ENCODE results near the gene OTUB1. TPM values are rescaled to one million over a fixed set of nuclear protein-coding genes. Genes with fewer than 3 reads are reported as not detected.
A peak's percentile ranks its signal among the peaks of the same experiment; 100 is the strongest.

The OTUB1 gene
- total and polyA plus RNA-seq, 9 of the 15 experiments (the other 6 are each of a cell fraction or from before 2014, with no cell fraction given): 29.5 to 134 (median 66.1) TPM

DNA sequence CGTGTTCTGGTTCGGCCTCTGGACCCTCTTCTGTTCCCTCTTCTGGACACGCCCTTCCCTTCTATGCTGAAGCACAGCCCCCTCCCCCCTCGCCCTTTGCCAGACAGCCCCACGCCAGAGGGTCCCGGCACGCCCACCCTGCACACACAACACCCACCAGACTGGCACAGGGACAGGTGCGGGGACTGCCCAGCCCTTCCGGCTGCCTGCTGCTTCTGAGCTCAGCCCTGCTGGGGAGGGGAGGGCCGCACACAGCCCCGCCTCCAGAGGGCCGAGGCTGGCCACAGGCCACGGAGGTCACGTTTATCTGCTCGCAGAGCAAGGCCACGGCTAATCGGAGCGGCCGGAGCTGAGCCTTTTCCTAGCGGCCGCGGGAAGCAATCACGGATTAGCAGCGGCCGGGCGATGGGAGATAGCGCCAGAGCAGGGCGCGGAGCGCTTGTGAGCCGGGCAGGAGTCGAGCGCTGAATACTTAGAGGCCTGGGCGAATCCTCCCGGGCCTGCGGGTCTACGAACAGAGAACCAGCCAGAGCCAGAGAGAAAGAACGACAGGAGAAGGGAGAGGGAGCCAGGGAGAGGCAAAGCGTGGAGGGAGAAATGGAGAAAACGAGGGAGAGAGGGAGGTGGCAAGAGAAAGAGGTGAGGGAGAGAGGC is 21.5 kb downstream of the OTUB1 start (continued):
- TF ChIP-seq, protein P1, sequence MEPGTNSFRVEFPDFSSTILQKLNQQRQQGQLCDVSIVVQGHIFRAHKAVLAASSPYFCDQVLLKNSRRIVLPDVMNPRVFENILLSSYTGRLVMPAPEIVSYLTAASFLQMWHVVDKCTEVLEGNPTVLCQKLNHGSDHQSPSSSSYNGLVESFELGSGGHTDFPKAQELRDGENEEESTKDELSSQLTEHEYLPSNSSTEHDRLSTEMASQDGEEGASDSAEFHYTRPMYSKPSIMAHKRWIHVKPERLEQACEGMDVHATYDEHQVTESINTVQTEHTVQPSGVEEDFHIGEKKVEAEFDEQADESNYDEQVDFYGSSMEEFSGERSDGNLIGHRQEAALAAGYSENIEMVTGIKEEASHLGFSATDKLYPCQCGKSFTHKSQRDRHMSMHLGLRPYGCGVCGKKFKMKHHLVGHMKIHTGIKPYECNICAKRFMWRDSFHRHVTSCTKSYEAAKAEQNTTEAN (CRISPR knock-in tag; IDR thresholded peaks at IDR 0.05): no peak
- TF ChIP-seq E2F3 (CRISPR knock-in tag; IDR thresholded peaks at IDR 0.05): no peak
- TF ChIP-seq, protein P2, sequence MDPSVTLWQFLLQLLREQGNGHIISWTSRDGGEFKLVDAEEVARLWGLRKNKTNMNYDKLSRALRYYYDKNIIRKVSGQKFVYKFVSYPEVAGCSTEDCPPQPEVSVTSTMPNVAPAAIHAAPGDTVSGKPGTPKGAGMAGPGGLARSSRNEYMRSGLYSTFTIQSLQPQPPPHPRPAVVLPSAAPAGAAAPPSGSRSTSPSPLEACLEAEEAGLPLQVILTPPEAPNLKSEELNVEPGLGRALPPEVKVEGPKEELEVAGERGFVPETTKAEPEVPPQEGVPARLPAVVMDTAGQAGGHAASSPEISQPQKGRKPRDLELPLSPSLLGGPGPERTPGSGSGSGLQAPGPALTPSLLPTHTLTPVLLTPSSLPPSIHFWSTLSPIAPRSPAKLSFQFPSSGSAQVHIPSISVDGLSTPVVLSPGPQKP (CRISPR knock-in tag; IDR thresholded peaks at IDR 0.05): no peak
- TF ChIP-seq, protein P3, sequence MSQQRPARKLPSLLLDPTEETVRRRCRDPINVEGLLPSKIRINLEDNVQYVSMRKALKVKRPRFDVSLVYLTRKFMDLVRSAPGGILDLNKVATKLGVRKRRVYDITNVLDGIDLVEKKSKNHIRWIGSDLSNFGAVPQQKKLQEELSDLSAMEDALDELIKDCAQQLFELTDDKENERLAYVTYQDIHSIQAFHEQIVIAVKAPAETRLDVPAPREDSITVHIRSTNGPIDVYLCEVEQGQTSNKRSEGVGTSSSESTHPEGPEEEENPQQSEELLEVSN (IDR thresholded peaks at IDR 0.05; ENCODE audit: borderline replicate concordance in 1 of 2, extremely low read depth in 1 of 2, insufficient read depth in 1 of 2, insufficient read length in 1 of 2, low read depth in 1 of 2, low read length in 1 of 2, poor library complexity in 1 of 2, severe bottlenecking in 1 of 2): no peak
- TF ChIP-seq XRCC3 (IDR thresholded peaks at IDR 0.05): no peak
- TF ChIP-seq MYNN (IDR thresholded peaks at IDR 0.05): peak; percentile 74
- TF ChIP-seq MYNN (CRISPR knock-in tag; IDR thresholded peaks at IDR 0.05): no peak
- no peak for TF ChIP-seq TAF7 (tag; IDR thresholded peaks at IDR 0.05)
- no peak for TF ChIP-seq NEUROD1 (IDR thresholded peaks at IDR 0.05; ENCODE audit: borderline replicate concordance, low read depth, low read length, partially characterized antibody)
- TF ChIP-seq, protein P4, sequence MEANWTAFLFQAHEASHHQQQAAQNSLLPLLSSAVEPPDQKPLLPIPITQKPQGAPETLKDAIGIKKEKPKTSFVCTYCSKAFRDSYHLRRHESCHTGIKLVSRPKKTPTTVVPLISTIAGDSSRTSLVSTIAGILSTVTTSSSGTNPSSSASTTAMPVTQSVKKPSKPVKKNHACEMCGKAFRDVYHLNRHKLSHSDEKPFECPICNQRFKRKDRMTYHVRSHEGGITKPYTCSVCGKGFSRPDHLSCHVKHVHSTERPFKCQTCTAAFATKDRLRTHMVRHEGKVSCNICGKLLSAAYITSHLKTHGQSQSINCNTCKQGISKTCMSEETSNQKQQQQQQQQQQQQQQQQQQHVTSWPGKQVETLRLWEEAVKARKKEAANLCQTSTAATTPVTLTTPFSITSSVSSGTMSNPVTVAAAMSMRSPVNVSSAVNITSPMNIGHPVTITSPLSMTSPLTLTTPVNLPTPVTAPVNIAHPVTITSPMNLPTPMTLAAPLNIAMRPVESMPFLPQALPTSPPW (CRISPR knock-in tag; IDR thresholded peaks at IDR 0.05): peak; percentile 81
- TF ChIP-seq ZFP36 (IDR thresholded peaks at IDR 0.05; ENCODE audit: low read depth, low read length, partially characterized antibody): peak; percentile 40
- no peak for TF ChIP-seq HMG20A (CRISPR knock-in tag; conservative IDR thresholded peaks at IDR 0.05)
- TF ChIP-seq, protein P5, sequence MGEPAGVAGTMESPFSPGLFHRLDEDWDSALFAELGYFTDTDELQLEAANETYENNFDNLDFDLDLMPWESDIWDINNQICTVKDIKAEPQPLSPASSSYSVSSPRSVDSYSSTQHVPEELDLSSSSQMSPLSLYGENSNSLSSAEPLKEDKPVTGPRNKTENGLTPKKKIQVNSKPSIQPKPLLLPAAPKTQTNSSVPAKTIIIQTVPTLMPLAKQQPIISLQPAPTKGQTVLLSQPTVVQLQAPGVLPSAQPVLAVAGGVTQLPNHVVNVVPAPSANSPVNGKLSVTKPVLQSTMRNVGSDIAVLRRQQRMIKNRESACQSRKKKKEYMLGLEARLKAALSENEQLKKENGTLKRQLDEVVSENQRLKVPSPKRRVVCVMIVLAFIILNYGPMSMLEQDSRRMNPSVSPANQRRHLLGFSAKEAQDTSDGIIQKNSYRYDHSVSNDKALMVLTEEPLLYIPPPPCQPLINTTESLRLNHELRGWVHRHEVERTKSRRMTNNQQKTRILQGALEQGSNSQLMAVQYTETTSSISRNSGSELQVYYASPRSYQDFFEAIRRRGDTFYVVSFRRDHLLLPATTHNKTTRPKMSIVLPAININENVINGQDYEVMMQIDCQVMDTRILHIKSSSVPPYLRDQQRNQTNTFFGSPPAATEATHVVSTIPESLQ (CRISPR knock-in tag; IDR thresholded peaks at IDR 0.05): no peak
- TF ChIP-seq ZNF274 (IDR thresholded peaks at IDR 0.05; ENCODE audit: borderline replicate concordance, low read depth, low read length): peak; percentile 56; the same call in 1 of the 2 replicates
- TF ChIP-seq ZNF134 (CRISPR knock-in tag; conservative IDR thresholded peaks at IDR 0.05): no peak
- TF ChIP-seq SRSF3 (IDR thresholded peaks at IDR 0.05; ENCODE audit: insufficient read depth, low read length): no peak
- TF ChIP-seq ZFP30 (CRISPR knock-in tag; IDR thresholded peaks at IDR 0.05; ENCODE audit: borderline replicate concordance): no peak
- TF ChIP-seq SUPT5H (IDR thresholded peaks at IDR 0.05): no peak
- TF ChIP-seq NELFE (IDR thresholded peaks at IDR 0.05; ENCODE audit: insufficient read depth, insufficient read length): no peak

Measured in K562 (cell line).